IMR-90 (cell line): ENCODE data around the gene DPPA4. TPM values are rescaled to one million over a fixed set of nuclear protein-coding genes. Genes with fewer than 3 reads are reported as not detected.

Experiments
- ATAC-seq: fragments of 200-7000 bp; cut with Tn5 transposase; 2 replicates; pipeline ENCODE4 v1.9.1; 2020; ENCODE audit warnings: low read depth, mild to moderate bottlenecking, moderate library complexity
- BruUV-seq: library from RNA; stranded (reverse); fragments of 400-500 nt; replicated peaks from 2 replicates; lab custom pipeline; 2021; lab: Mats Ljungman, UMichigan
- CTCF ChIA-PET: fragments of 300-600 bp; formaldehyde crosslinking; extraction: SDS; loops from one replicate; lab custom pipeline; 2021; ENCODE audit warnings: antibody characterized with exemption; lab: Yijun Ruan, JAX
- POLR2A ChIA-PET: fragments of 300-600 bp; sonication (Branson Sonifier 250); formaldehyde crosslinking; loops from one replicate; lab custom pipeline; 2022; ENCODE audit warnings: antibody characterized with exemption; ENCODE audit not compliant: unreplicated experiment; lab: Charles Lee
- DNase-seq: peaks from one replicate; pipeline ENCODE4 v3.0.0; 2013
- H2AFZ ChIP-seq: replicated peaks from 2 replicates; pipeline ENCODE3; 2013; ENCODE audit warnings: low read length, mild to moderate bottlenecking; ENCODE audit not compliant: poor library complexity
- H2AK5ac ChIP-seq: 2 replicates; pipeline ENCODE4 v1.6.1; 2013; ENCODE audit warnings: low read depth, low read length, inconsistent platforms
- H2AK9ac ChIP-seq: replicated peaks from 2 replicates; pipeline ENCODE3; 2013; ENCODE audit warnings: mild to moderate bottlenecking, low read depth, low read length, moderate library complexity; ENCODE audit not compliant: poor library complexity
- H2BK120ac ChIP-seq: 2 replicates; pipeline ENCODE4 v1.6.1; 2013; ENCODE audit warnings: low read depth, low read length, inconsistent platforms
- H2BK15ac ChIP-seq: 3 replicates; pipeline ENCODE4 v1.6.1; 2013; ENCODE audit warnings: low read depth, low read length, inconsistent platforms
- H2BK20ac ChIP-seq: 2 replicates; pipeline ENCODE4 v1.6.1; 2013; ENCODE audit warnings: low read depth, mild to moderate bottlenecking, inconsistent platforms, low read length, moderate library complexity
- H2BK5ac ChIP-seq: 2 replicates; pipeline ENCODE4 v1.6.1; 2013; ENCODE audit warnings: mild to moderate bottlenecking, low read depth, low read length, inconsistent platforms; ENCODE audit not compliant: poor library complexity, severe bottlenecking
- H3K14ac ChIP-seq: replicated peaks from 2 replicates; pipeline ENCODE4 v1.6.1; 2013; ENCODE audit warnings: low read depth, low read length, inconsistent platforms
- H3K18ac ChIP-seq: 2 replicates; pipeline ENCODE4 v1.6.1; 2013; ENCODE audit warnings: low read depth, low read length, control low read depth
- H3K23ac ChIP-seq: 2 replicates; pipeline ENCODE4 v1.6.1; 2013; ENCODE audit warnings: low read depth, low read length, inconsistent platforms
- H3K27ac ChIP-seq: 2 replicates; pipeline ENCODE4 v1.5.1; 2013; ENCODE audit warnings: mild to moderate bottlenecking, control low read depth, low read length; ENCODE audit not compliant: insufficient read depth
- H3K27me3 ChIP-seq: 2 replicates; pipeline ENCODE4 v1.6.1; 2013; ENCODE audit warnings: low read length; ENCODE audit not compliant: control insufficient read depth, insufficient read depth
- H3K36me3 ChIP-seq: 2 replicates; pipeline ENCODE4 v1.6.1; 2013; ENCODE audit warnings: low read length, mixed read lengths; ENCODE audit not compliant: control insufficient read depth, insufficient read depth
- H3K4ac ChIP-seq: 2 replicates; pipeline ENCODE4 v1.6.1; 2013; ENCODE audit warnings: low read depth, low read length, inconsistent platforms
- H3K4me1 ChIP-seq: 2 replicates; pipeline ENCODE4 v1.6.1; 2013; ENCODE audit warnings: low read length, mixed read lengths; ENCODE audit not compliant: control insufficient read depth, insufficient read depth
- H3K4me2 ChIP-seq: 2 replicates; pipeline ENCODE4 v1.6.1; 2013; ENCODE audit warnings: low read depth, mild to moderate bottlenecking, control low read depth, low read length, moderate library complexity
- H3K4me3 ChIP-seq: 2 replicates; pipeline ENCODE4 v1.5.1; 2013; ENCODE audit warnings: low read depth, mild to moderate bottlenecking, control low read depth, low read length, moderate library complexity; ENCODE audit not compliant: insufficient read depth
- H3K56ac ChIP-seq: 2 replicates; pipeline ENCODE4 v1.6.1; 2013; ENCODE audit warnings: low read length, inconsistent platforms; ENCODE audit not compliant: insufficient read depth; ENCODE audit errors: extremely low read depth
- H3K79me1 ChIP-seq, 2 experiments: 2 replicates each; pipeline ENCODE4 v1.6.1; 2013; ENCODE audit warnings: low read length in 2 of 2, inconsistent platforms in 1 of 2, low read depth in 1 of 2
- H3K9ac ChIP-seq: 2 replicates; pipeline ENCODE4 v1.6.1; 2013; ENCODE audit warnings: low read depth, low read length, control low read depth
- H3K9me1 ChIP-seq: 2 replicates; pipeline ENCODE4 v1.6.1; 2013; ENCODE audit warnings: low read length, inconsistent platforms; ENCODE audit not compliant: insufficient read depth
- H3K9me3 ChIP-seq: 2 replicates; pipeline ENCODE4 v1.6.1; 2013; ENCODE audit warnings: low read length; ENCODE audit not compliant: control insufficient read depth, insufficient read depth
- H4K20me1 ChIP-seq: 2 replicates; pipeline ENCODE4 v1.6.1; 2013; ENCODE audit warnings: low read length, inconsistent platforms; ENCODE audit not compliant: insufficient read depth
- H4K5ac ChIP-seq: 2 replicates; pipeline ENCODE4 v1.6.1; 2013; ENCODE audit warnings: mild to moderate bottlenecking, low read depth, low read length, control low read depth
- H4K8ac ChIP-seq, 2 experiments: 2 replicates each; pipeline ENCODE4 v1.6.1; 2013; ENCODE audit warnings: low read depth in 2 of 2, low read length in 2 of 2, control low read depth in 1 of 2, inconsistent platforms in 1 of 2
- H4K91ac ChIP-seq: 2 replicates; pipeline ENCODE4 v1.6.1; 2013; ENCODE audit warnings: low read depth, low read length, inconsistent platforms; ENCODE audit not compliant: insufficient read depth
- BHLHE40 ChIP-seq: fragments of 150-350 bp; IDR thresholded peaks from 2 replicates; pipeline ENCODE4 v1.6.1; 2016; ENCODE audit warnings: mild to moderate bottlenecking, low read depth, low read length
- CHD1 ChIP-seq: IDR thresholded peaks from 2 replicates; pipeline ENCODE4 v1.6.1; 2012; ENCODE audit warnings: low read depth, low read length, improper control_type of control experiment
- ELK1 ChIP-seq: fragments of 150-350 bp; IDR thresholded peaks from 2 replicates; pipeline ENCODE4 v1.6.1; 2016; ENCODE audit warnings: low read depth, mild to moderate bottlenecking, low read length, moderate library complexity, borderline replicate concordance
- FOS ChIP-seq: fragments of 150-350 bp; IDR thresholded peaks from 2 replicates; pipeline ENCODE4 v1.6.1; 2016; ENCODE audit warnings: low read depth, low read length
- MAFK ChIP-seq: IDR thresholded peaks from 2 replicates; pipeline ENCODE4 v1.6.1; 2012; ENCODE audit warnings: low read depth, low read length, improper control_type of control experiment
- NFE2L2 ChIP-seq: fragments of 150-350 bp; IDR thresholded peaks from 2 replicates; pipeline ENCODE4 v1.6.1; 2016; ENCODE audit warnings: low read depth, mild to moderate bottlenecking, low read length
- POLR2A ChIP-seq: IDR thresholded peaks from 2 replicates; pipeline ENCODE4 v1.6.1; 2012; ENCODE audit warnings: mild to moderate bottlenecking, low read depth, low read length
- WGBS, 2 experiments: methylation state at CpG; one replicate each; pipeline versions ENCODE4 v1.1.5 to v1.1.7; 2013; ENCODE audit warnings: missing lambda C conversion rate in 2 of 2; ENCODE audit not compliant: insufficient read length in 1 of 2; ENCODE audit errors: extremely low coverage in 2 of 2; 5-methylcytosine and 5-hydroxymethylcytosine counted together
- dilution Hi-C: fragments of 300-500 bp; cut with HindIII; formaldehyde crosslinking; loops from one replicate; pipeline ENCODE4 v1.14.3; 2018; ENCODE audit warnings: low sequenced_read_pairs; ENCODE audit not compliant: unreplicated experiment
- in situ Hi-C: fragments of 300-500 bp; cut with MboI; formaldehyde crosslinking; loops from 3 replicates; pipeline ENCODE4 v1.14.3; 2019; ENCODE audit warnings: low sequenced_read_pairs, inconsistent platforms, mixed read lengths
- intact Hi-C: fragments of 100-400 bp; cut with micrococcal nuclease; formaldehyde crosslinking; loops from 2 replicates; pipeline ENCODE4 v1.10.0; 2022
- polyA plus RNA-seq, 3 experiments: library from polyadenylated mRNA; depleted of rRNA; stranded (reverse); fragments of >200 nt; gene quantifications; 2 replicates each; pipeline ENCODE4 v1.2.3, GENCODE V29; 2012; ENCODE audit warnings: low replicate concordance in 1 of 3
- total RNA-seq: library from RNA; depleted of rRNA; stranded (reverse); fragments of >200 nt; gene quantifications from 2 replicates; pipeline ENCODE4 v1.2.3, GENCODE V29; 2012

Gene DPPA4
- total and polyA plus RNA-seq, 2 of the 4 experiments (the other 2 are of a cell fraction), result 0.02 TPM; not detected in 1

GRCh38 chr3:109325109-109325508 is 12.2 kb downstream of the DPPA4 start:
- in situ Hi-C loops (no loop called here), intact Hi-C loops (no loop called here), dilution Hi-C loops (no loop called here)
- ChIA-PET CTCF (no interaction called here), POLR2A (no interaction called here)
- no peaks in the 10 kb centered on the region for H3K36me3 ChIP-seq
- no peak overlapping the region for H3K56ac ChIP-seq
- peaks cover 8% of the 10 kb centered on the region for H3K9me3 ChIP-seq
- H4K8ac ChIP-seq, result no peak overlapping the region
- no peak overlapping the region for H3K14ac ChIP-seq
- no peak overlapping the region for H3K18ac ChIP-seq
- no peak overlapping the region for H2AK9ac ChIP-seq
- no peak overlapping the region for H3K4me3 ChIP-seq
- no peaks in the 10 kb centered on the region for H4K20me1 ChIP-seq
- H3K4ac ChIP-seq, result no peak overlapping the region
- BruUV-seq, result no TSS peak
- H3K79me1 ChIP-seq, result no peaks in the 10 kb centered on the region
- H2BK5ac ChIP-seq, result no peak overlapping the region
- H4K5ac ChIP-seq, result no peak overlapping the region
- no peak for ATAC-seq
- no peak overlapping the region for H3K27ac ChIP-seq
- TF ChIP-seq NFE2L2 (no peak), CHD1 (no peak), BHLHE40 (no peak), POLR2A (no peak), ELK1 (no peak), MAFK (no peak), FOS (no peak)
- no peak overlapping the region for H2BK15ac ChIP-seq
- H3K4me2 ChIP-seq, result no peak overlapping the region
- H3K23ac ChIP-seq, result no peak overlapping the region
- H2BK120ac ChIP-seq, result no peak overlapping the region
- no peaks in the 10 kb centered on the region for H3K9me1 ChIP-seq
- H3K9ac ChIP-seq, result no peak overlapping the region
- H2AFZ ChIP-seq, result no peak overlapping the region
- H3K4me1 ChIP-seq, result no peaks in the 10 kb centered on the region
- H4K91ac ChIP-seq, result no peak overlapping the region
- DNase-seq, result no peak
- no peak overlapping the region for H2AK5ac ChIP-seq
- no peak overlapping the region for H2BK20ac ChIP-seq
- 20% methylated on average over 1 of the region's 5 CpGs; no CpG with 5 or more reads in 1 of the 2 experiments for WGBS, 2 experiments
- H3K27me3 ChIP-seq, result no peaks in the 10 kb centered on the region
